Neural cell (in vitro differentiated cells): ENCODE data around the gene CCDC73.
A peak's percentile ranks its signal among the peaks of the same experiment; 100 is the strongest.

ENCODE experiments used
- CTCF ChIP-seq: fragments of 450-650 bp; IDR thresholded peaks from 2 replicates; pipeline ENCODE4 v1.5.1; 2014; ENCODE audit warnings: antibody characterized with exemption, mild to moderate bottlenecking, moderate library complexity; ENCODE audit not compliant: poor library complexity, severe bottlenecking
- EP300 ChIP-seq: fragments of 450-650 bp; conservative IDR thresholded peaks from 2 replicates; pipeline ENCODE4 v1.6.1; 2014; ENCODE audit warnings: antibody characterized with exemption, mild to moderate bottlenecking, moderate library complexity; ENCODE audit not compliant: poor library complexity, severe bottlenecking
- EZH2 ChIP-seq: fragments of 200-600, 300-800 bp; shearing (Covaris generic), sonication (generic); IDR thresholded peaks from 2 replicates; pipeline ENCODE4 v1.6.1; 2014; ENCODE audit warnings: antibody characterized with exemption, low read length, borderline replicate concordance, mild to moderate bottlenecking; ENCODE audit not compliant: insufficient read depth, poor library complexity, severe bottlenecking
- POLR2AphosphoS5 ChIP-seq: IDR thresholded peaks from 2 replicates; pipeline ENCODE4 v1.6.1; 2012
- REST ChIP-seq: IDR thresholded peaks from 2 replicates; pipeline ENCODE4 v1.6.1; 2012; ENCODE audit warnings: borderline replicate concordance
- SMC3 ChIP-seq: fragments of 450-650 bp; conservative IDR thresholded peaks from 2 replicates; pipeline ENCODE4 v1.6.1; 2014; ENCODE audit warnings: antibody characterized with exemption, mild to moderate bottlenecking, moderate library complexity; ENCODE audit not compliant: poor library complexity
- TAF1 ChIP-seq: IDR thresholded peaks from 2 replicates; pipeline ENCODE4 v1.6.1; 2012; ENCODE audit warnings: low read depth

GRCh38 chr11:32713496-32713895 lies 81.0 kb downstream of the CCDC73 start:
- peak; percentile 46 for TF ChIP-seq CTCF
- TF ChIP-seq POLR2AphosphoS5, result no peak
- no peak for TF ChIP-seq EZH2
- TF ChIP-seq EP300, result no peak
- no peak for TF ChIP-seq TAF1
- no peak for TF ChIP-seq REST
- no peak for TF ChIP-seq SMC3
